Measurements from ENCODE around the gene CFAP141.

Gene CFAP141

GRCh38 chr1:154178911-154179811 is 27.0 kb downstream of the CFAP141 start:
- H3K9me3 ChIP-seq (ENCODE audit: low read length): no peaks in the 10 kb centered on the region
- no peak overlapping the region for H3K4me3 ChIP-seq (ENCODE audit: low read length)
- peaks cover 46% of the 10 kb centered on the region for H3K4me1 ChIP-seq (ENCODE audit: insufficient read depth, low read length)
- H2AFZ ChIP-seq (ENCODE audit: low read depth, low read length): no peak overlapping the region
- no peaks in the 10 kb centered on the region for H3K27me3 ChIP-seq (ENCODE audit: insufficient read depth, low read length)
- peaks cover 27% of the 10 kb centered on the region for H3K36me3 ChIP-seq (ENCODE audit: insufficient read depth, low read length)

- Histone ChIP-seq H3K9me3 (ENCODE audit: low read length) (no peaks in the 10 kb centered on the region), H2AFZ (ENCODE audit: low read depth, low read length) (no peak overlapping the region), H3K4me1 (ENCODE audit: insufficient read depth, low read length) (peaks cover 39% of the 10 kb centered on the region), H3K4me3 (ENCODE audit: low read length) (no peak overlapping the region), H3K27me3 (ENCODE audit: insufficient read depth, low read length) (no peaks in the 10 kb centered on the region), H3K36me3 (ENCODE audit: insufficient read depth, low read length) (peaks cover 29% of the 10 kb centered on the region)
Measured at GRCh38 chr1:154178013-154178412, 28.1 kb downstream of the CFAP141 start.

- Histone ChIP-seq H2AFZ (ENCODE audit: low read depth, low read length) (no peak overlapping the region), H3K9me3 (ENCODE audit: low read length) (no peaks in the 10 kb centered on the region), H3K36me3 (ENCODE audit: insufficient read depth, low read length) (peaks cover 45% of the 10 kb centered on the region), H3K27me3 (ENCODE audit: insufficient read depth, low read length) (no peaks in the 10 kb centered on the region), H3K4me1 (ENCODE audit: insufficient read depth, low read length) (peaks cover 34% of the 10 kb centered on the region), H3K4me3 (ENCODE audit: low read length) (no peak overlapping the region)
Measured at GRCh38 chr1:154176337-154176736, 29.8 kb downstream of the CFAP141 start.

DNA sequence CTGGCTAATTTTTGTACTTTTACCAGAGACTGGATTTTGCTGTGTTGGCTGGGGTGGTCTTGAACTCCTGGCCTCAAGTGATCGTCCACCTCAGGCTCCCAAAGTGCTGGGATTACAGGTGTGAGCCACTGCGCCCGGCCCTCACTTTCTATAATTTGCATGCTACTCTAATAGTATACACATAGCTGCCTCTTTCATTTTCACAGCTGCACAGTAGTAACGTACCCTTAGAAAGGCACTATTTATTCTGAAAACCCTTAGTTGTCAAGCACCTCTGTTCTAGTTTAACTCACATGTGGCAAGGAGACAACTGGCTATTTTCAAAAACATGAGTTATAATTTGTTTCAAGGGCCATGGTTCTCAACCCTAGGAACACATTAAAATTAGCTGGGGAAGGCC is 31.5 kb downstream of the CFAP141 start:
- no peaks in the 10 kb centered on the region for H3K9me3 ChIP-seq (ENCODE audit: low read length)
- H3K27me3 ChIP-seq (ENCODE audit: insufficient read depth, low read length): no peaks in the 10 kb centered on the region
- peaks cover 55% of the 10 kb centered on the region for H3K36me3 ChIP-seq (ENCODE audit: insufficient read depth, low read length)
- H3K4me1 ChIP-seq (ENCODE audit: insufficient read depth, low read length): peaks cover 26% of the 10 kb centered on the region
- H2AFZ ChIP-seq (ENCODE audit: low read depth, low read length): no peak overlapping the region
- no peak overlapping the region for H3K4me3 ChIP-seq (ENCODE audit: low read length)

DNA sequence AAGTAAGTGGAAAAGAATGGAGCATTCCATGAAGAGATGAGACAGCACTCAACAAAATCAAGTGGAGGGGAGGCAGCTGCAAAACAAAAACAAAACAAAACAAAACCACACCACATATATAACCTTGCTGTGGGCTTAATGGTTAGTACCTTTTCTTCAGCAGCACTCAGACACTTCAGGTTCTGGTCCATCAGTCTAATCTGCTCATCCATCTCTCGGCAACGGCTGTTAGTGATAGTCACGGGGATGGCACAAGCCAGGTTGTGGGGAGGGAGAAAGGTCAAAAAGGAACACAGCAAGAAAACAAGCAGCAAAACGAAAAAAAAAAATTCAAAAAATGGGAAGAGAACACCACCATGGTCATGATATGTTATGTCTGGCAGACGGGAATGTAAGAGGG is 34.3 kb downstream of the CFAP141 start:
- no peak overlapping the region for H2AFZ ChIP-seq (ENCODE audit: low read depth, low read length)
- no peak overlapping the region for H3K4me3 ChIP-seq (ENCODE audit: low read length)
- H3K9me3 ChIP-seq (ENCODE audit: low read length): no peaks in the 10 kb centered on the region
- H3K36me3 ChIP-seq (ENCODE audit: insufficient read depth, low read length): peaks cover 79% of the 10 kb centered on the region
- no peaks in the 10 kb centered on the region for H3K27me3 ChIP-seq (ENCODE audit: insufficient read depth, low read length)
- no peaks in the 10 kb centered on the region for H3K4me1 ChIP-seq (ENCODE audit: insufficient read depth, low read length)

DNA sequence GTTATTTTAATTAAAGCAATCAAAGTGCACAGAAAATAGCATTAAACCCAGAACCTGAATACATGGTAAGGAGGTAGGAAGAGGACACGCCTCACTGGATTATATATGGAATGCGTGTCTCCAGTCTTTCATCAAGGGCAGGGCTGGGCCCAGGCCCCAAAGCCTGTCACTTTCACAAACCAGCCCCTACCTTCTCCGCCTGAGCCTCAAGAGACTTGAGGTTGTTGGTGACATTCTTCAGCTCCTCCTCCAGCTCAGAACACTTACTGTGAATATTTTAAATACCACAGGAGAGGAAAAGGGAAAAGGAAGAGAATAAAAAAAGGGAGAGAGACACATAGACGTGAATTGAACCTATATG is 34.9 kb downstream of the CFAP141 start:
- H3K9me3 ChIP-seq (ENCODE audit: low read length): no peaks in the 10 kb centered on the region
- no peak overlapping the region for H3K4me3 ChIP-seq (ENCODE audit: low read length)
- H3K36me3 ChIP-seq (ENCODE audit: insufficient read depth, low read length): peaks cover 81% of the 10 kb centered on the region
- H2AFZ ChIP-seq (ENCODE audit: low read depth, low read length): no peak overlapping the region
- H3K27me3 ChIP-seq (ENCODE audit: insufficient read depth, low read length): no peaks in the 10 kb centered on the region
- no peaks in the 10 kb centered on the region for H3K4me1 ChIP-seq (ENCODE audit: insufficient read depth, low read length)

- Histone ChIP-seq H3K36me3 (ENCODE audit: insufficient read depth, low read length) (peaks cover 81% of the 10 kb centered on the region), H3K4me1 (ENCODE audit: insufficient read depth, low read length) (no peaks in the 10 kb centered on the region), H3K9me3 (ENCODE audit: low read length) (no peaks in the 10 kb centered on the region), H3K27me3 (ENCODE audit: insufficient read depth, low read length) (no peaks in the 10 kb centered on the region), H3K4me3 (ENCODE audit: low read length) (no peak overlapping the region), H2AFZ (ENCODE audit: low read depth, low read length) (no peak overlapping the region)
Measured at GRCh38 chr1:154170547-154171222, 35.4 kb downstream of the CFAP141 start.

DNA sequence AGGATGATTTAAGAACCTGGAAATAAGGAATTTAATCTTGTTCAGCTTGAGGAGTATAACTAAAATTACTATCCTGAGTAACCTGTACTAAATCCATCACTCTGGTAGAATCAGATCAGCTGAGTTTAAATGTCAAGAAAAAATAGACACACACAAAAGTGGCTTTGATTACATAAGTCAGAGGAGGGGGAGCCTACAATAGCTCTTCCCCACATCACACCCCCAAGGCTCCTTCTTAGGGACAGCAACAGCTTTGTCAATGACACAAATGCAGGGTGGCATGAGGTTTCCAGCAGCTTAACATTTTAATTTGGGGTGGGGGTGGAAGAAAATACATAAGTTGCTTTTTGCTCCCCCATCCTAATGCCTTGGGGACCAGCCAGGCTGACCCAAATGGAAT is 38.7 kb downstream of the CFAP141 start:
- peaks cover 90% of the 10 kb centered on the region for H3K36me3 ChIP-seq (ENCODE audit: insufficient read depth, low read length)

DNA sequence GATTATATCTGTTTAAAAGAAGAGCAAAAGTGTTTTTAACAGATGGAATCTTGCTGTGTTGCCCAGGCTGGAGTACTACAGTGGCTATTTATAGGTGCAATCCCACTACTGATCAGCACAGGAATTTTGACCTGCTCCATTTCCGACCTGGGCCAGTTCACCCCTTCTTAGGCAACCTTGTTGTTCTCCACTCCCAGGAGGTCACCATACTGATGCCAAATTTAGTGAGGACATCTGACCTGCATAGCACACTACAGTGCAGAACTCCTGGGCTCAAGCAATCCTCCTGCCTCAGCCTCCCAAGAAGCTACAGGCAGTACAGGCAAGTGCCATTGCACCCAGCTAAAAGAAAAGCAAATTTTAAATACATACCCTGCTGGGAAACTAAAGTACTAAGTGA is 39.9 kb downstream of the CFAP141 start:
- Histone ChIP-seq H3K36me3 (ENCODE audit: insufficient read depth, low read length) (peaks cover 87% of the 10 kb centered on the region), H3K27me3 (ENCODE audit: insufficient read depth, low read length) (no peaks in the 10 kb centered on the region), H3K4me1 (ENCODE audit: insufficient read depth, low read length) (no peaks in the 10 kb centered on the region), H3K9me3 (ENCODE audit: low read length) (peaks cover 3% of the 10 kb centered on the region), H2AFZ (ENCODE audit: low read depth, low read length) (no peak overlapping the region), H3K4me3 (ENCODE audit: low read length) (no peak overlapping the region)

More for the DNA sequence above, 38.7 kb downstream of the CFAP141 start:
- Histone ChIP-seq H2AFZ (ENCODE audit: low read depth, low read length) (no peak overlapping the region), H3K4me1 (ENCODE audit: insufficient read depth, low read length) (no peaks in the 10 kb centered on the region), H3K9me3 (ENCODE audit: low read length) (peaks cover 2% of the 10 kb centered on the region), H3K4me3 (ENCODE audit: low read length) (no peak overlapping the region), H3K27me3 (ENCODE audit: insufficient read depth, low read length) (no peaks in the 10 kb centered on the region)

DNA sequence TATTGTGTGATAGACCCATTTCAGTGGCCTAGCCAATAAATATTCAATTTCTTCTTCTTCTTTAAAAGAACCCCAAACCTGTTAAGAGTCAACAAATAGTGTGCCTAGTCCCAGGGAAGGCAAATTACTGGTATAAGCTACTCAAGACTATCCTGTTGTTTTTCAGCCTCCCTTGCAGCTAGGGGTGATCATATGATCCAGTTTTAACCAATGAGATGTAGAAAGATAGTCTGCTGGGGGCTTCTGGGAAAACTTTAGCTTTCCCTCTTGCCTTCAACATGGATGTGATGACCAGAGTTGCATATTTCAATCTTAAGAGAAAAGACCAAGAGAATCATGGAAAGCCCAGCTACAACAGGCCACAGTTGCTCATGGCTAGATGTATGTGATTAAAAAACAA is 46.6 kb downstream of the CFAP141 start:
- H3K4me3 ChIP-seq (ENCODE audit: low read length): no peak overlapping the region
- no peak overlapping the region for H2AFZ ChIP-seq (ENCODE audit: low read depth, low read length)
- no peaks in the 10 kb centered on the region for H3K27me3 ChIP-seq (ENCODE audit: insufficient read depth, low read length)
- peaks cover 7% of the 10 kb centered on the region for H3K9me3 ChIP-seq (ENCODE audit: low read length)
- H3K36me3 ChIP-seq (ENCODE audit: insufficient read depth, low read length): peaks cover 72% of the 10 kb centered on the region
- peaks cover 6% of the 10 kb centered on the region for H3K4me1 ChIP-seq (ENCODE audit: insufficient read depth, low read length)

DNA sequence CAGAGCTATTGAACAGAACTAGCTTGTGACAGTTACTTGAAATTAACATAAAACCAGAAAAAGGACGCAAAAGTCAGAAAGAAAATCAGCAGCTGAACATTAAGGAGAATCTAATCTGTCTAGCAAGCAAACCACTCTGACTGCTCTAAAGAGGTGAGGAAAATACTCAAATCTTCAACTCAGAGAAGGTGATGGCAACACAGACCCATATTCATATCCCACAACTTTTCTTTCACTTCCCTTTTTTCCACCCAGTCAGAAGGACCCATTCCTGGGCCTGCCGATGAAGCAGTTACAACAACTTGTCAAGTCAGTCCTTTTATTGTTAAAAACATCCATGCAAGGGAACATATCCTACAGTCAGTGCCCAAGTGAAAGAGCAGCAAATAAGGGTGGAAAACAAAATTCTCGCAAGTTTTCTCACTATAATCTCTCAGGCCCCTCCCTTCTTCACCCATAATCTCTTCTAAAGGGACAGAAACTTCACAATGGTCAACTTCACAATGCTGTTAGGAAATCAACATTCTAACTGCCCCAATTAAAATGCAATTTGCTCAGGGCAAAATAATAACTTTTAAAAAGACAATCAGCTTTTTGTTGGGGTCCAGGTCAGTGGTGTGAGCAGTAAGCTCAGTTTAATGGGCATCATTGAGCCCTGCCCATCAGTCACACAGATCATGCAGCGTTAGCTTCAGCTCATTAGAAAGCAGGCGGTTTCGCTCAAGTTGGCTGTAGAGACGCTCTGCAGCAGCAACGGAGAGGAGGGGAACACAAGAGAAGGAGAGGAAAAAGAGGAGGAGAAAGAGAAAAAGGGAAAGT is 47.6 kb downstream of the CFAP141 start:
- Histone ChIP-seq H3K9me3 (ENCODE audit: low read length) (peaks cover 7% of the 10 kb centered on the region), H3K36me3 (ENCODE audit: insufficient read depth, low read length) (peaks cover 65% of the 10 kb centered on the region), H3K27me3 (ENCODE audit: insufficient read depth, low read length) (no peaks in the 10 kb centered on the region), H3K4me3 (ENCODE audit: low read length) (no peak overlapping the region), H2AFZ (ENCODE audit: low read depth, low read length) (no peak overlapping the region), H3K4me1 (ENCODE audit: insufficient read depth, low read length) (peaks cover 6% of the 10 kb centered on the region)

GRCh38 chr1:154157520-154158306 is 48.4 kb downstream of the CFAP141 start:
- Histone ChIP-seq H3K4me3 (ENCODE audit: low read length) (no peak overlapping the region), H3K36me3 (ENCODE audit: insufficient read depth, low read length) (peaks cover 57% of the 10 kb centered on the region), H3K9me3 (ENCODE audit: low read length) (peaks cover 7% of the 10 kb centered on the region), H3K4me1 (ENCODE audit: insufficient read depth, low read length) (peaks cover 6% of the 10 kb centered on the region), H3K27me3 (ENCODE audit: insufficient read depth, low read length) (no peaks in the 10 kb centered on the region), H2AFZ (ENCODE audit: low read depth, low read length) (no peak overlapping the region)
